ENCODE data around the gene RANBP17. TPM values are rescaled to one million over a fixed set of nuclear protein-coding genes. Genes with fewer than 3 reads are reported as not detected.

The RANBP17 gene
- total RNA-seq, 4 donors from 2014 or later, result 4.4 to 11.7 (median 6.0) TPM

DNA sequence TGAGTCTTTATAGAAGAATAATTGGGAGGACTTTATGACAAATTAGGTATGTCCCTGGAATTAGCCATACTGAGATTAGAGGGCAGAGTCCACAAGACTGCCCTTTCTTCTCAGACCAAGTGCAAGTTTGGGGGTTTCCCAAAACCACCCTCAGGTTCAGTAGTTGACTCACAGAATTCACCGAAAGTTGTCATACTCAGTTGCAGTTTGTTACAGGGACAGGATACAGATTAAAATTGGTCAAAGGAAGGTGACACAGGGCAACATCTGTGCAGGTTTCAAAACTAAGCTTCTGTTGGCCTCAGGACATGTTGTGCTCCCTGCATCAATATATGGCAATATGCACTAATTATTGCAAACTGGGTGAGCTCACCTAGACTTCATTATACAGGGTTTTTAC lies 3.8 kb downstream of the RANBP17 start:
- no peak for TF ChIP-seq CTCF (IDR thresholded peaks at IDR 0.05; ENCODE audit: low read depth)

DNA sequence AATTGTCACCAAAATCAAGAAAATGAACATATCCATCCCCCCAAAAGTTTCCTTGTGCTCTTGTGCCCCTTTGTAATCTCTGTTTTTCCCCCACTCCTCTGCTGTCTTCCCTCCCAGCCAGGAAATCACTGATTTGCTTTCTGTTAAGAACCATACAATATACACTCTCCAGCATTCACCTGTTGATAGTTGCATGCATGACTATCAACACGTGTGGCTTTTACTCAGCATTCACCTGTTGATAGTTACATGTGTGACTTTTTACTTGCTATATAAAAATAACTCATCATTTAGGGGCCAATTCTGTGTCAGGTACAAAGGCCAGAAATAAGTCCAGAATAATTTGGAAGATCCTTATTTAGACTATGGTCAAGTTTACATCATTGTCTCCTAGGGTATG lies 6.0 kb downstream of the RANBP17 start:
- no peak for TF ChIP-seq CTCF (IDR thresholded peaks at IDR 0.05; ENCODE audit: low read depth)

GRCh38 chr5:170874017-170874416 lies 12.2 kb downstream of the RANBP17 start:
- no peak for TF ChIP-seq CTCF (IDR thresholded peaks at IDR 0.05; ENCODE audit: low read depth)

GRCh38 chr5:170875811-170876210 lies 14.0 kb downstream of the RANBP17 start:
- TF ChIP-seq CTCF (IDR thresholded peaks at IDR 0.05; ENCODE audit: low read depth), result no peak

DNA sequence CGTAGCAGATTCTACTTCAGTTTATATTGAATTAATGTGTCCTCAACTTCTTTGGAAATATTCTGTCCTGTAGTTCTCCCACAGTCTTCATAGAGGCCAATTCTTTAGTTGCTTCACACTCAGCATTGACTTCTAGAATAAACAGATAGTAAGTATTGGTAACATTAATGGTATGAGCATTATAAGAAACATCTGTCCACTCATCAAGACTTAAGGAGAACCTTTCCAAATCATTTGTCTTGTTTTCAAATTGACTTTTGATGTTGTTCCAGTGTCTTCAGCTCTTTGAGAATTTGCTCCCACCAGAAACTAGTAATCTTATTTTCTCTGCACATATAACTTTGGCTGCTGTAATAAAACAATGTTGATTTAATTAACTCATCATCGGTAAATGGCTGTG lies 18.3 kb downstream of the RANBP17 start:
- no peak for TF ChIP-seq CTCF (IDR thresholded peaks at IDR 0.05; ENCODE audit: low read depth)

DNA sequence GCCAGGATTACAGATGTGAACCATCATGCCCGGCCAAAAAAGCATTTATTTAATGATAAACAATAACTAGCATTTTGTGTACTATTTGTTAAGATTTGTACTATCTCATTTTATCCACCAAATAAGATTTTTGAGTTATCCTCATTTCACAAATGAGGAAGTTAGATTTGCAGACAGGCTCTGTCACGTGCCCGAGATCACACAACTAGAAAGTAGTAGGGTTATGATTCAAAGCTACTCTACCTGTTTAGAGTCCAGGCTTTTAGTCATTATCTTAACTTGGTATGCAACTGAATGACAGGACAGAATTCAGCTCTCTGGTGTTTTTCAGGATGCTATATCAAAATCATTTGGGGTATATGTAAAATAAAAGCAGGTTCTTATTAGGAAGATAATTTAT lies 20.5 kb downstream of the RANBP17 start:
- TF ChIP-seq CTCF (IDR thresholded peaks at IDR 0.05; ENCODE audit: low read depth), result no peak

- TF ChIP-seq CTCF (IDR thresholded peaks at IDR 0.05; ENCODE audit: low read depth), result no peak
These were observed 23.4 kb downstream of the RANBP17 start for GRCh38 chr5:170885256-170885655.

Measured in subcutaneous adipose tissue (tissue), 4 donors.